ENCODE results near the gene MCRS1. TPM values are rescaled to one million over a fixed set of nuclear protein-coding genes. Genes with fewer than 3 reads are reported as not detected.
"Not testable (repeated sequence)": the region's sequence is repeated elsewhere in the genome, so short reads cannot be mapped to it uniquely, and the experiment has no call there.

Gene MCRS1
- total RNA-seq, 1 experiment from 2014 or later, result 66.9 TPM

DNA sequence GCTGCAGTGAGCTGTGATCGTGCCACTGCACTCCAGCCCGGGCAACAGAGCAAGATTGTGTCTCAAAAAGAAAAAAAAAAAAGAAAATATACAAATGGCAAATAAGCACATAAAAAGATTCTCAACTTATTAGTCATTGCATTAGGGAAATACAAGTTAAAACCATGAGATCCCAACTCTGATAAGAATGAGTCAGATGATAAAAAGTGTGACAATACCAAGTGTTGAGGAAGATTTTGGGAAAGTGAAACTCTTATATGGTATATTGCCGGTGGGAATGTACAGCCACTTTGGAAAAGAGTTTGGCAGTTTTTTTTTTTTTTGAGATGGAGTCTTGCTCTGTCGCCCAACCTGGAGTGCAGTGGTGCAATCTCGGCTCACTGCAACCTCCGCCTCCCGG is 47.8 kb upstream of the MCRS1 start:
- TF ChIP-seq, protein P1, sequence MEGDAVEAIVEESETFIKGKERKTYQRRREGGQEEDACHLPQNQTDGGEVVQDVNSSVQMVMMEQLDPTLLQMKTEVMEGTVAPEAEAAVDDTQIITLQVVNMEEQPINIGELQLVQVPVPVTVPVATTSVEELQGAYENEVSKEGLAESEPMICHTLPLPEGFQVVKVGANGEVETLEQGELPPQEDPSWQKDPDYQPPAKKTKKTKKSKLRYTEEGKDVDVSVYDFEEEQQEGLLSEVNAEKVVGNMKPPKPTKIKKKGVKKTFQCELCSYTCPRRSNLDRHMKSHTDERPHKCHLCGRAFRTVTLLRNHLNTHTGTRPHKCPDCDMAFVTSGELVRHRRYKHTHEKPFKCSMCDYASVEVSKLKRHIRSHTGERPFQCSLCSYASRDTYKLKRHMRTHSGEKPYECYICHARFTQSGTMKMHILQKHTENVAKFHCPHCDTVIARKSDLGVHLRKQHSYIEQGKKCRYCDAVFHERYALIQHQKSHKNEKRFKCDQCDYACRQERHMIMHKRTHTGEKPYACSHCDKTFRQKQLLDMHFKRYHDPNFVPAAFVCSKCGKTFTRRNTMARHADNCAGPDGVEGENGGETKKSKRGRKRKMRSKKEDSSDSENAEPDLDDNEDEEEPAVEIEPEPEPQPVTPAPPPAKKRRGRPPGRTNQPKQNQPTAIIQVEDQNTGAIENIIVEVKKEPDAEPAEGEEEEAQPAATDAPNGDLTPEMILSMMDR (conservative IDR thresholded peaks at IDR 0.05), result no peak
- no peak for TF ChIP-seq EZH2 (IDR thresholded peaks at IDR 0.05; ENCODE audit: low read depth)
- DNase-seq, result peak in 1 of 2 experiments; percentile 86
- ChIA-PET CTCF (no interaction called here), POLR2A (ENCODE audit: unreplicated experiment) (interaction anchor here (0.6 kb wide), 1 partner anchor 90 kb away, joined by 3 read pairs; no protein-coding TSS in a partner anchor)
- intact Hi-C loops (cut with micrococcal nuclease; ENCODE audit: unreplicated experiment), result no loop called here
- BruUV-seq (replicated peaks), result no TSS peak
- no peaks in the 10 kb centered on the region for H3K9me2 ChIP-seq (ENCODE audit: insufficient read depth)
- no peaks in the 10 kb centered on the region for H4K20me1 ChIP-seq (ENCODE audit: insufficient read depth)
- no peaks in the 10 kb centered on the region for H3K27me3 ChIP-seq (ENCODE audit: insufficient read depth, low read depth)
- no peaks in the 10 kb centered on the region for H3K36me3 ChIP-seq (ENCODE audit: low read depth)
- H3K27ac ChIP-seq, result peak overlapping the region; percentile 40; the same call in 1 of the 2 replicates
- H3F3A ChIP-seq (ENCODE audit: insufficient read depth, low read depth), result peaks cover 26% of the 10 kb centered on the region
- H3K9me3 ChIP-seq (ENCODE audit: insufficient read depth, low read depth), result peaks cover 12% of the 10 kb centered on the region
- H2AFZ ChIP-seq, result no peak overlapping the region
- no peak overlapping the region for H3K4me3 ChIP-seq
- no peaks in the 10 kb centered on the region for H3K79me2 ChIP-seq (ENCODE audit: low read depth)
- peaks cover 15% of the 10 kb centered on the region for H3K4me1 ChIP-seq (replicated peaks; ENCODE audit: insufficient read depth)
- H3K4me2 ChIP-seq, result no peak overlapping the region

GRCh38 chr12:49612210-49612609 is 44.3 kb upstream of the MCRS1 start:
- Histone ChIP-seq H3K36me3 (ENCODE audit: low read depth) (no peaks in the 10 kb centered on the region), H2AFZ (no peak overlapping the region), H4K20me1 (ENCODE audit: insufficient read depth) (no peaks in the 10 kb centered on the region), H3K9me3 (ENCODE audit: insufficient read depth, low read depth) (peaks cover 12% of the 10 kb centered on the region), H3K27me3 (ENCODE audit: insufficient read depth, low read depth) (no peaks in the 10 kb centered on the region), H3K4me2 (no peak overlapping the region), H3K27ac (no peak overlapping the region), H3K4me1 (replicated peaks; ENCODE audit: insufficient read depth) (no peaks in the 10 kb centered on the region), H3K79me2 (ENCODE audit: low read depth) (no peaks in the 10 kb centered on the region), H3F3A (ENCODE audit: insufficient read depth, low read depth) (peaks cover 14% of the 10 kb centered on the region; the same call in 1 of the 2 replicates), H3K4me3 (no peak overlapping the region), H3K9me2 (ENCODE audit: insufficient read depth) (no peaks in the 10 kb centered on the region)
- no peak for DNase-seq
- ChIA-PET POLR2A (ENCODE audit: unreplicated experiment) (no interaction called here), CTCF (no interaction called here)
- BruUV-seq (replicated peaks), result no TSS peak
- TF ChIP-seq, protein P1 (conservative IDR thresholded peaks at IDR 0.05), result no peak
- no peak for TF ChIP-seq EZH2 (IDR thresholded peaks at IDR 0.05; ENCODE audit: low read depth)
- intact Hi-C loops (cut with micrococcal nuclease; ENCODE audit: unreplicated experiment), result no loop called here

DNA sequence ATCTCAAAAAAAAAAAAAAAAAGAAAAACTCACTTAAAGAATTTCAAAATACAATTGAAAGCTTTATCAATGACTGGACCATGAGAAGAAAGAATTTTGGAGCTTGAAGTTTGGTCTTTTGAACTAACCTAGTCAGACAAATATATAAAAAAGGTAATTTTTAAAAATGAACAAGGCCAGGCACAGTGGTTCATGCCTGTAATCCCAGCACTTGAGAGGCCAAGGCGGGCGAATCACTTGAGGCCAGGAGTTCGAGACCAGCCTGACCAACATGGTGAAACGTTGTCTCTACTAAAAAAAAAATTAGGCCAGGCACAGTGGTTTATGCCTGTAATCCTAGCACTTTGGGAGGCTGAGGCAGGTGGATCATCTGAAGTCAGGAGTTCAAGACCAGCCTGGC is 42.8 kb upstream of the MCRS1 start:
- H3K79me2 ChIP-seq (ENCODE audit: low read depth); H3K27ac ChIP-seq; H3K4me2 ChIP-seq; H3K4me1 ChIP-seq (replicated peaks; ENCODE audit: insufficient read depth); POLR2A ChIA-PET (ENCODE audit: unreplicated experiment); DNase-seq; intact Hi-C loops (cut with micrococcal nuclease; ENCODE audit: unreplicated experiment); H3K9me2 ChIP-seq (ENCODE audit: insufficient read depth); BruUV-seq (replicated peaks); H3K9me3 ChIP-seq (ENCODE audit: insufficient read depth, low read depth); H4K20me1 ChIP-seq (ENCODE audit: insufficient read depth); H3K4me3 ChIP-seq; H3K36me3 ChIP-seq (ENCODE audit: low read depth); H2AFZ ChIP-seq; H3K27me3 ChIP-seq (ENCODE audit: insufficient read depth, low read depth): not testable (repeated sequence)
- H3F3A ChIP-seq (ENCODE audit: insufficient read depth, low read depth), result peaks cover 10% of the 10 kb centered on the region; the same call in 1 of the 2 replicates
- CTCF ChIA-PET, result interaction anchor here (0.6 to 0.7 kb wide), 2 partner anchors 228 to 480 kb away, joined by 5 to 6 read pairs; no protein-coding TSS in a partner anchor

DNA sequence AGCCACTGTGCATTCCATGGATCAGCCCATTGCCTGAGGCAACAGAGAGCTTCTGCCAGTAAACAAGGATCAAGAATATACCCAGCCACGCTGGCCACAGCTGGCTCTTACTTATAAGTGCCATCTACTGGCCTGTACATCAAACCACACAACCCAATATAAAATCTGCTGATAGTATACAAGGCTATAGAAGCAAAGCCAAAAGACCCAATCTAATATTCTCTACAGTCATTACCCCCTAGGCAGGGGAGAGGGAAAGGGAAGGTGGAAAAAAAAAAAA is 41.9 kb upstream of the MCRS1 start:
- no peak for TF ChIP-seq EZH2 (IDR thresholded peaks at IDR 0.05; ENCODE audit: low read depth)
- TF ChIP-seq, protein P1 (conservative IDR thresholded peaks at IDR 0.05), result no peak; the same call in 1 of the 2 replicates
- ChIA-PET CTCF (interaction anchor here (0.6 kb wide), 1 partner anchor 321 kb away, joined by 4 read pairs; no protein-coding TSS in a partner anchor), POLR2A (ENCODE audit: unreplicated experiment) (interaction anchor here (0.6 kb wide), 1 partner anchor 132 kb away, joined by 8 read pairs; the partner anchor contains the start of gene TMBIM6)
- no peaks in the 10 kb centered on the region; the same call in 1 of the 2 replicates for H3K9me3 ChIP-seq (ENCODE audit: insufficient read depth, low read depth)
- H3K36me3 ChIP-seq (ENCODE audit: low read depth), result no peaks in the 10 kb centered on the region
- no peak overlapping the region for H3K4me3 ChIP-seq
- BruUV-seq (replicated peaks), result no TSS peak
- no peak overlapping the region for H2AFZ ChIP-seq
- H3K79me2 ChIP-seq (ENCODE audit: low read depth), result no peaks in the 10 kb centered on the region
- H3K9me2 ChIP-seq (ENCODE audit: insufficient read depth), result no peaks in the 10 kb centered on the region
- peaks cover 5% of the 10 kb centered on the region; the same call in 1 of the 2 replicates for H3F3A ChIP-seq (ENCODE audit: insufficient read depth, low read depth)
- H3K27me3 ChIP-seq (ENCODE audit: insufficient read depth, low read depth), result no peaks in the 10 kb centered on the region
- no peaks in the 10 kb centered on the region for H4K20me1 ChIP-seq (ENCODE audit: insufficient read depth)
- intact Hi-C loops (cut with micrococcal nuclease; ENCODE audit: unreplicated experiment), result no loop called here
- no peak overlapping the region for H3K4me2 ChIP-seq
- no peaks in the 10 kb centered on the region for H3K4me1 ChIP-seq (replicated peaks; ENCODE audit: insufficient read depth)
- no peak for DNase-seq
- H3K27ac ChIP-seq, result no peak overlapping the region

All from PC-9 (cell line).